ENCODE measurements around the gene ATP8A1. TPM values are rescaled to one million over a fixed set of nuclear protein-coding genes. Genes with fewer than 3 reads are reported as not detected.
"Not testable (repeated sequence)": the region's sequence is repeated elsewhere in the genome, so short reads cannot be mapped to it uniquely, and the experiment has no call there.

Gene ATP8A1
- total RNA-seq, 4 donors from 2014 or later = 6.2 to 10.8 (median 7.1) TPM

- 1% methylated on average over 14 of the region's 39 CpGs for WGBS
- intact Hi-C loops (cut with DNase I) = no loop called here
- DNase-seq (ENCODE audit: extremely low spot score) = no peak
Measured at GRCh38 chr4:42655921-42656678, 805 bp downstream of the ATP8A1 start.

GRCh38 chr4:42655269-42655637 is 1.7 kb downstream of the ATP8A1 start:
- WGBS = 86% methylated on average over 1 of the region's 1 CpG

More at GRCh38 chr4:42655921-42656678, 805 bp downstream of the ATP8A1 start:
- no peaks in the 10 kb centered on the region for H3K27me3 ChIP-seq
- no peaks in the 10 kb centered on the region for H3K9me3 ChIP-seq
- H3K27ac ChIP-seq (replicated peaks in 1 of 4) = peak overlapping the region; percentile 68 to 89 (median 82)
- H3K4me1 ChIP-seq = peaks cover 31 to 38% (median 34%) of the 10 kb centered on the region in 4 donors
- no peaks in the 10 kb centered on the region for H3K36me3 ChIP-seq
- H3K4me3 ChIP-seq = peak overlapping the region; percentile 85 to 95 (median 91)
- TF ChIP-seq POLR2A (IDR thresholded peaks at IDR 0.05; ENCODE audit: low read depth) = no peak
- no peak for TF ChIP-seq POLR2AphosphoS5 (IDR thresholded peaks at IDR 0.05)
- no peak for TF ChIP-seq EP300 (IDR thresholded peaks at IDR 0.05)
- TF ChIP-seq CTCF (IDR thresholded peaks at IDR 0.05) = no peak

GRCh38 chr4:42654631-42655268 is 2.2 kb downstream of the ATP8A1 start:
- Histone ChIP-seq H3K27me3 (no peaks in the 10 kb centered on the region), H3K27ac (replicated peaks in 1 of 4) (peak overlapping the region in 3 of 4 donors; percentile 36 to 82 (median 68)), H3K9me3 (no peaks in the 10 kb centered on the region), H3K4me1 (peaks cover 31 to 38% (median 34%) of the 10 kb centered on the region in 4 donors), H3K4me3 (peak overlapping the region in 1 of 4 donors; percentile 90), H3K36me3 (no peaks in the 10 kb centered on the region)
- TF ChIP-seq CTCF (IDR thresholded peaks at IDR 0.05) = no peak
- TF ChIP-seq POLR2AphosphoS5 (IDR thresholded peaks at IDR 0.05) = no peak
- no peak for TF ChIP-seq EP300 (IDR thresholded peaks at IDR 0.05)
- TF ChIP-seq POLR2A (IDR thresholded peaks at IDR 0.05; ENCODE audit: low read depth) = no peak
- 71% methylated on average over 2 of the region's 2 CpGs for WGBS
- intact Hi-C loops (cut with DNase I) = no loop called here
- DNase-seq (ENCODE audit: extremely low spot score) = no peak

More at GRCh38 chr4:42655269-42655637, 1.7 kb downstream of the ATP8A1 start:
- DNase-seq (ENCODE audit: extremely low spot score) = no peak
- intact Hi-C loops (cut with DNase I) = no loop called here
- Histone ChIP-seq H3K36me3 (no peaks in the 10 kb centered on the region), H3K27me3 (no peaks in the 10 kb centered on the region), H3K4me3 (peak overlapping the region; percentile 85 to 95 (median 91)), H3K4me1 (peaks cover 31 to 38% (median 34%) of the 10 kb centered on the region in 4 donors), H3K27ac (replicated peaks in 1 of 4) (peak overlapping the region in 2 of 4 donors; percentile 68 to 82), H3K9me3 (no peaks in the 10 kb centered on the region)
- no peak for TF ChIP-seq POLR2A (IDR thresholded peaks at IDR 0.05; ENCODE audit: low read depth)

GRCh38 chr4:42653626-42654560 is 3.0 kb downstream of the ATP8A1 start:
- Histone ChIP-seq H3K9me3 (no peaks in the 10 kb centered on the region), H3K4me3 (no peak overlapping the region), H3K4me1 (peaks cover 29 to 38% (median 34%) of the 10 kb centered on the region in 4 donors), H3K27me3 (no peaks in the 10 kb centered on the region), H3K36me3 (no peaks in the 10 kb centered on the region), H3K27ac (replicated peaks in 1 of 4) (peak overlapping the region in 2 of 4 donors; percentile 13 to 82)
- TF ChIP-seq CTCF (IDR thresholded peaks at IDR 0.05) (no peak), POLR2A (IDR thresholded peaks at IDR 0.05; ENCODE audit: low read depth) (no peak), EP300 (IDR thresholded peaks at IDR 0.05) (no peak), POLR2AphosphoS5 (IDR thresholded peaks at IDR 0.05) (no peak)
- WGBS = 79% methylated on average over 8 of the region's 8 CpGs
- DNase-seq (ENCODE audit: extremely low spot score) = no peak
- intact Hi-C loops (cut with DNase I) = no loop called here

GRCh38 chr4:42652529-42653231 is 4.2 kb downstream of the ATP8A1 start:
- H3K36me3 ChIP-seq; H3K27me3 ChIP-seq; DNase-seq (ENCODE audit: extremely low spot score); H3K9me3 ChIP-seq; H3K27ac ChIP-seq (replicated peaks in 1 of 4); intact Hi-C loops (cut with DNase I); H3K4me3 ChIP-seq: not testable (repeated sequence)
- WGBS = 85% methylated on average over 10 of the region's 10 CpGs
- peaks cover 19 to 30% (median 25%) of the 10 kb centered on the region in 4 donors for H3K4me1 ChIP-seq

All from esophagus muscularis mucosa (tissue), 4 donors.